GM18517 (cell line): ENCODE results near the gene SPNS2.

Source experiments
- ATAC-seq: cut with Tn5 transposase; IDR thresholded peaks from one replicate; pipeline ENCODE4 v1.9.1; 2021; ENCODE audit warnings: mild to moderate bottlenecking, moderate library complexity; ENCODE audit not compliant: unreplicated experiment

The SPNS2 gene

GRCh38 chr17:4480929-4481898 is 17.5 kb upstream of the SPNS2 start:
- ATAC-seq, result no peak

GRCh38 chr17:4482338-4483011 is 16.2 kb upstream of the SPNS2 start:
- ATAC-seq, result no peak

- no peak for ATAC-seq
Measured at GRCh38 chr17:4483012-4483840, 15.5 kb upstream of the SPNS2 start.

GRCh38 chr17:4485676-4486646 is 12.7 kb upstream of the SPNS2 start:
- no peak for ATAC-seq

GRCh38 chr17:4487296-4487695 is 11.4 kb upstream of the SPNS2 start:
- ATAC-seq, result no peak

- no peak for ATAC-seq
Measured at GRCh38 chr17:4487820-4488716, 10.6 kb upstream of the SPNS2 start.

- no peak for ATAC-seq
Measured at GRCh38 chr17:4488989-4489595, 9.6 kb upstream of the SPNS2 start.

GRCh38 chr17:4490109-4490591 is 8.5 kb upstream of the SPNS2 start:
- ATAC-seq, result no peak

- ATAC-seq, result no peak
Measured at GRCh38 chr17:4490637-4491061, 8.0 kb upstream of the SPNS2 start.

GRCh38 chr17:4492721-4493561 is 5.7 kb upstream of the SPNS2 start:
- no peak for ATAC-seq

- no peak for ATAC-seq
Measured at GRCh38 chr17:4497101-4497824, 1.4 kb upstream of the SPNS2 start.

- no peak for ATAC-seq
Measured at GRCh38 chr17:4499431-4500190, 930 bp downstream of the SPNS2 start.

GRCh38 chr17:4500191-4500571 is 1.5 kb downstream of the SPNS2 start:
- no peak for ATAC-seq

GRCh38 chr17:4501295-4501949 is 2.7 kb downstream of the SPNS2 start:
- no peak for ATAC-seq

- ATAC-seq, result no peak
Measured at GRCh38 chr17:4502466-4503154, 3.9 kb downstream of the SPNS2 start.
